Hepatocyte (in vitro differentiated cells): ENCODE results near the gene GRB10. TPM values are rescaled to one million over a fixed set of nuclear protein-coding genes. Genes with fewer than 3 reads are reported as not detected.
A peak's percentile ranks its signal among the peaks of the same experiment; 100 is the strongest.

Experiments
- DNase-seq: peaks from one replicate; pipeline ENCODE4 v3.0.0-alpha.2; 2016; ENCODE audit warnings: low spot score
- H2AFZ ChIP-seq: fragments of 200-600 bp; sonication (generic); 2 replicates; pipeline ENCODE4 v1.6.0; 2016; ENCODE audit warnings: antibody characterized with exemption, mild to moderate bottlenecking
- H3K27ac ChIP-seq: fragments of 200-600 bp; sonication (generic); 2 replicates; pipeline ENCODE4 v1.5.1; 2016; ENCODE audit warnings: mild to moderate bottlenecking
- H3K27me3 ChIP-seq: fragments of 200-600 bp; sonication (generic); 2 replicates; pipeline ENCODE4 v1.6.1; 2016
- H3K36me3 ChIP-seq: fragments of 200-600 bp; sonication (generic); replicated peaks from 2 replicates; pipeline ENCODE4 v1.5.1; 2016; ENCODE audit warnings: low read depth; ENCODE audit not compliant: insufficient read depth
- H3K4me1 ChIP-seq: fragments of 200-600 bp; sonication (generic); 2 replicates; pipeline ENCODE4 v1.5.1; 2016; ENCODE audit warnings: mild to moderate bottlenecking, moderate library complexity; ENCODE audit not compliant: insufficient read depth
- H3K4me2 ChIP-seq: fragments of 200-600 bp; sonication (generic); 2 replicates; pipeline ENCODE4 v1.6.0; 2016
- H3K4me3 ChIP-seq: fragments of 200-600 bp; sonication (generic); 2 replicates; pipeline ENCODE4 v1.5.1; 2016; ENCODE audit warnings: mild to moderate bottlenecking
- H3K79me2 ChIP-seq: fragments of 200-600 bp; sonication (generic); 2 replicates; pipeline ENCODE4 v1.6.0; 2017; ENCODE audit warnings: mild to moderate bottlenecking
- H3K9me2 ChIP-seq: fragments of 200-600 bp; sonication (generic); replicated peaks from 2 replicates; pipeline ENCODE4 v1.6.0; 2017; ENCODE audit warnings: mild to moderate bottlenecking; ENCODE audit not compliant: insufficient read depth
- H3K9me3 ChIP-seq: fragments of 200-600 bp; sonication (generic); 2 replicates; pipeline ENCODE4 v1.5.1; 2016; ENCODE audit warnings: low read depth, mild to moderate bottlenecking
- H4K20me1 ChIP-seq: fragments of 200-600 bp; sonication (generic); 2 replicates; pipeline ENCODE4 v1.6.0; 2016; ENCODE audit warnings: mild to moderate bottlenecking; ENCODE audit not compliant: insufficient read depth, poor library complexity, severe bottlenecking
- EZH2 ChIP-seq: fragments of 200-600 bp; sonication (generic); IDR thresholded peaks from 2 replicates; pipeline ENCODE4 v1.6.1; 2016; ENCODE audit warnings: antibody characterized with exemption, mild to moderate bottlenecking, borderline replicate concordance
- EZH2phosphoT487 ChIP-seq: fragments of 200-600 bp; sonication (generic); IDR thresholded peaks from one replicate; pipeline ENCODE4 v1.6.1; 2018; ENCODE audit warnings: antibody characterized with exemption, mild to moderate bottlenecking, low read depth, moderate library complexity; ENCODE audit not compliant: unreplicated experiment, severe bottlenecking
- WGBS: methylation state at CpG from one replicate; pipeline ENCODE4 v1.1.6; 2016; ENCODE audit warnings: low lambda C conversion rate; ENCODE audit errors: missing lambda C conversion rate; 5-methylcytosine and 5-hydroxymethylcytosine counted together
- polyA plus RNA-seq: library from polyadenylated mRNA; unstranded; fragments of >200 nt; fragmentation: Nextera tagmentation; extraction: Ambion mirVana; gene quantifications from 2 replicates; pipeline ENCODE4 v1.2.1, GENCODE V29; 2016
- total RNA-seq: library from RNA; depleted of rRNA; stranded (reverse); fragments of >200 nt; gene quantifications from 2 replicates; pipeline ENCODE4 v1.2.3, GENCODE V29; 2014
- TF ChIP-seq, protein P1 (sequence below): fragments of 200-600 bp; sonication (generic); IDR thresholded peaks from 2 replicates; pipeline ENCODE4 v1.5.1; 2016; ENCODE audit warnings: antibody characterized with exemption, mild to moderate bottlenecking; ENCODE audit not compliant: poor library complexity

The GRB10 gene
- total and polyA plus RNA-seq, 2 experiments from 2014 or later: 47.6 to 65.9 TPM

DNA sequence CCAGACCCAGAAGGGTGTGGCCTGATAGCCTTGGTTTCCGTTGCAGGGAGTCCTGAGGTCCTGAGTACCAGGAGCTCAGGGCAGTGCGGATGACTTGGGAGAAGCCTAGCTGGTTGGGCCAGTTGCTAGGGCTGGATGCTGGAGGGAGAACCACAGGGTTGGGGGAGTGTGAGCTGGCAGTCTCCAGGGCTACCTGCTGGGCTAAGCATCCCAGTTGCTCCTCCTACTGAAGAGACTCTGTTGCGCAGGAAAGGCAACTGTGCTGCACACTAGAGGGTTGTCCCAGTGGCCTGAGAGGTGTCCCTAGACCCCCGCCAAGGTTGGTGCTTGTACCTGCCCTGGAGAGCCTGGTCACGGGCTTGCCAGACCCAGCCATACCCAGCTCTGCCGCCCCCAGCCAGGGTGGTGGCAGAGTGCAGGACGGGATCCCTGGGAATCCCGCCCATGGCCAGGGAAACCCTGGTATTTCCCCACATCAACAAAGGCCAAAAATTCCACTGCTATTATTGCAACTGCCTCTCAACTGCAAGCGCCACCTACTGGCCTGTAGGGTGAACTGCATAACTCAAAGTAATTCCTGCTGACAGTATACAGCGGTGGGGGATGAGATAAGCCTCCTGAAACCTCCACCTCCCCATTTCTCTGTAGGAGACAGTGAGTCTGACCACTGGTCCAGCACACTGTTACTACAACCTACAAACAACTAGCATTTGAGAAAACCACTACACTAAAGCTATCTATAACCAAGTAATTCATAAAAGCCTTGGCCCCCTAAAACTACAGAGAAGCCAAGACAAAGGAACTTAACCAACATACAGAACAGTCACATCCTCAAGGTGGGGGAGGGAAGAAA, 149.9 kb downstream of the GRB10 start:
- no peaks in the 10 kb centered on the region for H3K9me2 ChIP-seq
- no peaks in the 10 kb centered on the region for H3K27me3 ChIP-seq
- H3K4me2 ChIP-seq: no peak overlapping the region
- H3K36me3 ChIP-seq: no peaks in the 10 kb centered on the region
- H3K27ac ChIP-seq: no peak overlapping the region
- no peaks in the 10 kb centered on the region for H3K4me1 ChIP-seq
- H4K20me1 ChIP-seq: peaks cover 10% of the 10 kb centered on the region
- H3K4me3 ChIP-seq: no peak overlapping the region
- TF ChIP-seq EZH2 (no peak), EZH2phosphoT487 (no peak)
- TF ChIP-seq, protein P1, sequence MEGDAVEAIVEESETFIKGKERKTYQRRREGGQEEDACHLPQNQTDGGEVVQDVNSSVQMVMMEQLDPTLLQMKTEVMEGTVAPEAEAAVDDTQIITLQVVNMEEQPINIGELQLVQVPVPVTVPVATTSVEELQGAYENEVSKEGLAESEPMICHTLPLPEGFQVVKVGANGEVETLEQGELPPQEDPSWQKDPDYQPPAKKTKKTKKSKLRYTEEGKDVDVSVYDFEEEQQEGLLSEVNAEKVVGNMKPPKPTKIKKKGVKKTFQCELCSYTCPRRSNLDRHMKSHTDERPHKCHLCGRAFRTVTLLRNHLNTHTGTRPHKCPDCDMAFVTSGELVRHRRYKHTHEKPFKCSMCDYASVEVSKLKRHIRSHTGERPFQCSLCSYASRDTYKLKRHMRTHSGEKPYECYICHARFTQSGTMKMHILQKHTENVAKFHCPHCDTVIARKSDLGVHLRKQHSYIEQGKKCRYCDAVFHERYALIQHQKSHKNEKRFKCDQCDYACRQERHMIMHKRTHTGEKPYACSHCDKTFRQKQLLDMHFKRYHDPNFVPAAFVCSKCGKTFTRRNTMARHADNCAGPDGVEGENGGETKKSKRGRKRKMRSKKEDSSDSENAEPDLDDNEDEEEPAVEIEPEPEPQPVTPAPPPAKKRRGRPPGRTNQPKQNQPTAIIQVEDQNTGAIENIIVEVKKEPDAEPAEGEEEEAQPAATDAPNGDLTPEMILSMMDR: peak; percentile 61
- no peak overlapping the region for H2AFZ ChIP-seq
- peaks cover 75% of the 10 kb centered on the region for H3K79me2 ChIP-seq
- H3K9me3 ChIP-seq: no peaks in the 10 kb centered on the region
- DNase-seq: peak; percentile 49
- WGBS: 72% methylated on average over 10 of the region's 10 CpGs

DNA sequence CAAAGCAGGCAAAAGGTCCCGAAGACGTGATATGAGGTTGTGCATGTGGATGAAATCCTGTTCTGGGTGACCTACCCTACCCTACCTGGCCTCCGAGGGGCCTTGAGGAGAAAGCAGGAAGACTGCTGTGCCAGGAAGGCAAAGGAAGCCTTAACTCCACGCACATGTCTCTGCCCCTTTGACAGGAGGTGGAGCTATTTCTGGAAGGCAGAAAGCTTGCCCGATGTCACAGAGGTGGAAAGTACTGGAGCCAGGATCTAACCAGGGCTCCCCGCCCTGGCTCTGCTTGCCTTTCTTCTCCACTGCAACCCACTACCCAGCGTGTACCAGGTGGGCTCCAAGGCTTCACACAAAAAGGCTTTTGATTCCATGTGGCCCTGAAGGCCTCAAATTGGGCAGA, 151.1 kb downstream of the GRB10 start:
- TF ChIP-seq, protein P1: no peak
- TF ChIP-seq EZH2phosphoT487: no peak
- no peak for DNase-seq
- Histone ChIP-seq H4K20me1 (peaks cover 10% of the 10 kb centered on the region), H3K79me2 (peaks cover 63% of the 10 kb centered on the region), H3K4me3 (no peak overlapping the region), H3K9me3 (no peaks in the 10 kb centered on the region), H2AFZ (no peak overlapping the region), H3K9me2 (no peaks in the 10 kb centered on the region), H3K4me2 (no peak overlapping the region), H3K4me1 (no peaks in the 10 kb centered on the region), H3K27me3 (no peaks in the 10 kb centered on the region), H3K27ac (no peak overlapping the region), H3K36me3 (no peaks in the 10 kb centered on the region)
- WGBS: 91% methylated on average over 7 of the region's 7 CpGs

DNA sequence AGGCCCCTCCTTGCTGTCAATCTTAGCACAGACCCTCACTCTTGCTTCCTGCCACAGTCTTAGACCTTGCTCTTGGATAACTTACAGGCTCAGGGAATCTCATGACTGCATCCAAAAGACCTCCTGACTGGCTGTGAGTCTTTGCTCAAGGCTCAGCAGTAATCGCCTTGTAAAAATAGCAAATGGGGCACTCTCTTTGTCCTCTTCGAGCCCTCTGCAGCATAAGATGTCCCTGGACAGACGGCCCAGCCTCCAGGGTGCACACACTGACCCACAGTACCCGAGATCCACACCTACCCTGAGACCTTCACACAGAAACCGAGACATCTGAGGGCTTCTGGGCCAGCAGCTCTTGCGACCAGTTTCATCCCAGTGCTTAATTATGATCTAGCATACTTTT, 151.6 kb downstream of the GRB10 start:
- H4K20me1 ChIP-seq: peaks cover 10% of the 10 kb centered on the region
- no peak for DNase-seq
- no peaks in the 10 kb centered on the region for H3K9me3 ChIP-seq
- no peak overlapping the region for H3K27ac ChIP-seq
- no peak for TF ChIP-seq EZH2
- TF ChIP-seq, protein P1: no peak
- TF ChIP-seq EZH2phosphoT487: no peak
- H3K79me2 ChIP-seq: peaks cover 58% of the 10 kb centered on the region
- H3K4me3 ChIP-seq: no peak overlapping the region
- H3K4me1 ChIP-seq: no peaks in the 10 kb centered on the region
- no peaks in the 10 kb centered on the region for H3K27me3 ChIP-seq
- H3K4me2 ChIP-seq: no peak overlapping the region
- H3K36me3 ChIP-seq: no peaks in the 10 kb centered on the region
- 84% methylated on average over 6 of the region's 6 CpGs for WGBS
- H3K9me2 ChIP-seq: no peaks in the 10 kb centered on the region
- no peak overlapping the region for H2AFZ ChIP-seq
